ENCODE data around the gene FBXO47.

The FBXO47 gene

GRCh38 chr17:38967290-38967738 is at the start of gene FBXO47:
TSS of gene FBXO47 (minus strand) at chr17:38967403. CDS start at chr17:38963025, 4,378 bp downstream.
- in situ Hi-C loops (cut with MboI; ENCODE audit: low sequenced_read_pairs): no loop called here
- DNase-seq (ENCODE audit: low spot score in 2 of 2): peak in 1 of 2 experiments; percentile 71
- no peaks in the 10 kb centered on the region for H3K9me3 ChIP-seq

GRCh38 chr17:39016193-39017153 is 49.3 kb upstream of the FBXO47 start:
- in situ Hi-C loops (cut with MboI; ENCODE audit: low sequenced_read_pairs): no loop called here
- H3K4me3 ChIP-seq: no peak overlapping the region
- no peaks in the 10 kb centered on the region for H3K36me3 ChIP-seq (replicated peaks)
- peaks cover 3% of the 10 kb centered on the region; the same call in 1 of the 2 replicates for H3K4me1 ChIP-seq
- H3K9me3 ChIP-seq: no peaks in the 10 kb centered on the region
- no peaks in the 10 kb centered on the region for H3K27me3 ChIP-seq (ENCODE audit: low read depth)
- no peak for DNase-seq (ENCODE audit: low spot score in 2 of 2)

More at GRCh38 chr17:38967290-38967738, at the start of gene FBXO47:
- Histone ChIP-seq H3K27me3 (ENCODE audit: low read depth) (no peaks in the 10 kb centered on the region), H3K4me1 (peaks cover under 1% of the 10 kb centered on the region), H3K4me3 (no peak within 1 kb of the TSS), H3K36me3 (replicated peaks) (no peaks in the 10 kb centered on the region)

- in situ Hi-C loops (cut with MboI; ENCODE audit: low sequenced_read_pairs): no loop called here
- Histone ChIP-seq H3K4me1 (peaks cover 3% of the 10 kb centered on the region; the same call in 1 of the 2 replicates), H3K9me3 (no peaks in the 10 kb centered on the region), H3K36me3 (replicated peaks) (no peaks in the 10 kb centered on the region), H3K4me3 (no peak overlapping the region), H3K27me3 (ENCODE audit: low read depth) (no peaks in the 10 kb centered on the region)
- no peak for DNase-seq (ENCODE audit: low spot score in 2 of 2)
These were observed 48.3 kb upstream of the FBXO47 start for GRCh38 chr17:39015546-39015935.

GRCh38 chr17:39014795-39015545 is 47.8 kb upstream of the FBXO47 start:
- Histone ChIP-seq H3K4me3 (no peak overlapping the region), H3K9me3 (no peaks in the 10 kb centered on the region), H3K36me3 (replicated peaks) (no peaks in the 10 kb centered on the region), H3K27me3 (ENCODE audit: low read depth) (no peaks in the 10 kb centered on the region), H3K4me1 (peaks cover 3% of the 10 kb centered on the region; the same call in 1 of the 2 replicates)
- in situ Hi-C loops (cut with MboI; ENCODE audit: low sequenced_read_pairs): no loop called here
- DNase-seq (ENCODE audit: low spot score in 2 of 2): no peak

GRCh38 chr17:39014044-39014794 is 47.0 kb upstream of the FBXO47 start:
- peaks cover 3% of the 10 kb centered on the region; the same call in 1 of the 2 replicates for H3K4me1 ChIP-seq
- in situ Hi-C loops (cut with MboI; ENCODE audit: low sequenced_read_pairs): no loop called here
- no peaks in the 10 kb centered on the region for H3K9me3 ChIP-seq
- no peaks in the 10 kb centered on the region for H3K36me3 ChIP-seq (replicated peaks)
- H3K27me3 ChIP-seq (ENCODE audit: low read depth): no peaks in the 10 kb centered on the region
- DNase-seq (ENCODE audit: low spot score in 2 of 2): no peak
- H3K4me3 ChIP-seq: no peak overlapping the region

GRCh38 chr17:39012725-39013124 is 45.5 kb upstream of the FBXO47 start:
- Histone ChIP-seq H3K4me1 (peaks cover 3% of the 10 kb centered on the region; the same call in 1 of the 2 replicates), H3K36me3 (replicated peaks) (no peaks in the 10 kb centered on the region), H3K9me3 (no peaks in the 10 kb centered on the region), H3K27me3 (ENCODE audit: low read depth) (no peaks in the 10 kb centered on the region), H3K4me3 (no peak overlapping the region)
- no peak for DNase-seq (ENCODE audit: low spot score in 2 of 2)
- in situ Hi-C loops (cut with MboI; ENCODE audit: low sequenced_read_pairs): no loop called here

- Histone ChIP-seq H3K4me3 (no peak overlapping the region), H3K4me1 (peaks cover 3% of the 10 kb centered on the region; the same call in 1 of the 2 replicates), H3K36me3 (replicated peaks) (no peaks in the 10 kb centered on the region), H3K9me3 (no peaks in the 10 kb centered on the region), H3K27me3 (ENCODE audit: low read depth) (0 out of 2 replicates have a peak, but pooled peaks cover 2% of the 10 kb centered on the region)
- in situ Hi-C loops (cut with MboI; ENCODE audit: low sequenced_read_pairs): no loop called here
- DNase-seq (ENCODE audit: low spot score in 2 of 2): no peak
These were observed 44.8 kb upstream of the FBXO47 start for GRCh38 chr17:39011907-39012468.

GRCh38 chr17:39009581-39010001 is 42.4 kb upstream of the FBXO47 start:
- H3K4me3 ChIP-seq: no peak overlapping the region
- DNase-seq (ENCODE audit: low spot score in 2 of 2): no peak
- in situ Hi-C loops (cut with MboI; ENCODE audit: low sequenced_read_pairs): no loop called here

GRCh38 chr17:39008633-39009032 is 41.4 kb upstream of the FBXO47 start:
- in situ Hi-C loops (cut with MboI; ENCODE audit: low sequenced_read_pairs): no loop called here
- Histone ChIP-seq H3K36me3 (replicated peaks) (no peaks in the 10 kb centered on the region), H3K4me3 (no peak overlapping the region), H3K9me3 (no peaks in the 10 kb centered on the region), H3K27me3 (ENCODE audit: low read depth) (0 out of 2 replicates have a peak, but pooled peaks cover 2% of the 10 kb centered on the region), H3K4me1 (no peaks in the 10 kb centered on the region)
- no peak for DNase-seq (ENCODE audit: low spot score in 2 of 2)

More at GRCh38 chr17:39009581-39010001, 42.4 kb upstream of the FBXO47 start:
- H3K4me1 ChIP-seq: peaks cover 2% of the 10 kb centered on the region; the same call in 1 of the 2 replicates
- H3K9me3 ChIP-seq: no peaks in the 10 kb centered on the region
- 0 out of 2 replicates have a peak, but pooled peaks cover 2% of the 10 kb centered on the region for H3K27me3 ChIP-seq (ENCODE audit: low read depth)
- H3K36me3 ChIP-seq (replicated peaks): no peaks in the 10 kb centered on the region

GRCh38 chr17:39002991-39003715 is 36.0 kb upstream of the FBXO47 start:
- H3K4me1 ChIP-seq: no peaks in the 10 kb centered on the region
- H3K36me3 ChIP-seq (replicated peaks): no peaks in the 10 kb centered on the region
- H3K9me3 ChIP-seq: no peaks in the 10 kb centered on the region
- H3K27me3 ChIP-seq (ENCODE audit: low read depth): peaks cover 4% of the 10 kb centered on the region; the same call in 1 of the 2 replicates
- no peak overlapping the region for H3K4me3 ChIP-seq
- DNase-seq (ENCODE audit: low spot score in 2 of 2): no peak
- in situ Hi-C loops (cut with MboI; ENCODE audit: low sequenced_read_pairs): no loop called here

GRCh38 chr17:39001703-39002637 is 34.8 kb upstream of the FBXO47 start:
- DNase-seq (ENCODE audit: low spot score in 2 of 2): peak in 1 of 2 experiments; percentile 44

More at GRCh38 chr17:39001703-39002637, 34.8 kb upstream of the FBXO47 start:
- no peaks in the 10 kb centered on the region for H3K36me3 ChIP-seq (replicated peaks)
- 0 out of 2 replicates have a peak, but pooled peaks cover 3% of the 10 kb centered on the region for H3K9me3 ChIP-seq
- H3K4me1 ChIP-seq: no peaks in the 10 kb centered on the region
- in situ Hi-C loops (cut with MboI; ENCODE audit: low sequenced_read_pairs): no loop called here
- H3K27me3 ChIP-seq (ENCODE audit: low read depth): peaks cover 2% of the 10 kb centered on the region; the same call in 1 of the 2 replicates
- H3K4me3 ChIP-seq: no peak overlapping the region
